HCT116 (cell line): Measurements from ENCODE around the gene CHCHD4.

Experiments used
- CEBPB ChIP-seq: IDR thresholded peaks from 2 replicates; pipeline ENCODE4 v1.6.1; 2012; ENCODE audit warnings: low read depth
- EZH2 ChIP-seq: fragments of 200-600 bp; sonication (generic); IDR thresholded peaks from 2 replicates; pipeline ENCODE4 v1.6.1; 2017; ENCODE audit warnings: antibody characterized with exemption, mixed run types
- EZH2phosphoT487 ChIP-seq: fragments of 200-600 bp; IDR thresholded peaks from 2 replicates; pipeline ENCODE4 v1.6.1; 2018; ENCODE audit warnings: antibody characterized with exemption, borderline replicate concordance
- POLR2A ChIP-seq: IDR thresholded peaks from 2 replicates; pipeline ENCODE4 v1.7.0; 2011; ENCODE audit warnings: borderline replicate concordance; ENCODE audit not compliant: insufficient read depth, insufficient read length; ENCODE audit errors: extremely low read depth
- POLR2AphosphoS5 ChIP-seq: IDR thresholded peaks from 2 replicates; pipeline ENCODE4 v1.6.1; 2011; ENCODE audit warnings: mild to moderate bottlenecking, low read depth, low read length, moderate library complexity
- YY1 ChIP-seq: IDR thresholded peaks from 2 replicates; pipeline ENCODE4 v1.6.1; 2011; ENCODE audit warnings: low read length, low read depth, moderate library complexity, mild to moderate bottlenecking; ENCODE audit not compliant: insufficient replicate concordance; ENCODE audit errors: extremely low read depth
- TF ChIP-seq, protein P1 (sequence below), 3 experiments: fragments of 200-600 bp in 1 of 3; sonication (generic) in 1 of 3; IDR thresholded peaks in 2 of 3; conservative IDR thresholded peaks in 1 of 3; 2 replicates each; pipeline ENCODE4 v1.5.1; 2012 to 2017; ENCODE audit warnings: low read depth in 2 of 3, low read length in 2 of 3, antibody characterized with exemption in 1 of 3, borderline replicate concordance in 1 of 3, control low read depth in 1 of 3, mild to moderate bottlenecking in 1 of 3, mixed read lengths in 1 of 3, mixed run types in 1 of 3, moderate library complexity in 1 of 3; ENCODE audit not compliant: insufficient read depth in 1 of 3
- TF ChIP-seq, protein P2 (sequence below): IDR thresholded peaks from 2 replicates; pipeline ENCODE4 v1.6.1; 2012; ENCODE audit warnings: low read depth

DNA sequence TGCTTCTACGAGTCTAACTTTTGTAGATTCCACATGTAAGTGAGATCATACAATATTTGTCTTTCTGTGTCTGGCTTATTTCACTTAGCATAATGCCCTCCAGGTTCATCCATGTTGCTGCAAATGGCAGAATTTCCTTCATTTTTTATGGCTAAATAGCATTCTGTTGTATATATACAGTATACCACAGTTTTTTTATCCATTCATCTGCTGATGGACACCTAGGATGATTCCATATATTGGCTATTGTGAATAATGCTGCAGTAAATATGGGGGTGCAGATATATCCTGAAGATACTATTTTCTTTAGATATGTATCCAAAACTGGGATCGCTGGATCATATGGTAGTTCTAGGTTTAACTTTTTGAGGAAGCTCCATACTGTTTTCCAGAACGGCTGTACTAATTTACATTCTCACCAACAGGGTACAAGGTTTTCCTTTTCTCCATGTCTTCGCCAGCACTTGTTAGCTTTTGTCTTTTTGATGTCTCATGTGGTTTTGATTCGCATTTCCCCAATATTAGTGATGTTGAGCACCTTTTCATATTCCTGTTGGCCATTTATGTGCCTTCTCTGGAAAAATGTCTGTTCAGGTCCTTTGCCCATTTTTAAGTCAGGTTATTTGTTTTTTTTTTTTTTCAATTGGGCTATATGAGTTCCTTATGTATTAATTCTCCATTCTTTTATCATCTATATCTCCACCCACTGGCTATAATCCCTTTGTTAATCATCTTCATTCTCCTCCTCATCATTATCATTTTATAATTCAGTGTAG, 26.9 kb downstream of the CHCHD4 start:
- TF ChIP-seq POLR2AphosphoS5 (no peak), EZH2phosphoT487 (no peak), EZH2 (no peak), POLR2A (no peak), CEBPB (no peak), YY1 (no peak)
- TF ChIP-seq, protein P1, sequence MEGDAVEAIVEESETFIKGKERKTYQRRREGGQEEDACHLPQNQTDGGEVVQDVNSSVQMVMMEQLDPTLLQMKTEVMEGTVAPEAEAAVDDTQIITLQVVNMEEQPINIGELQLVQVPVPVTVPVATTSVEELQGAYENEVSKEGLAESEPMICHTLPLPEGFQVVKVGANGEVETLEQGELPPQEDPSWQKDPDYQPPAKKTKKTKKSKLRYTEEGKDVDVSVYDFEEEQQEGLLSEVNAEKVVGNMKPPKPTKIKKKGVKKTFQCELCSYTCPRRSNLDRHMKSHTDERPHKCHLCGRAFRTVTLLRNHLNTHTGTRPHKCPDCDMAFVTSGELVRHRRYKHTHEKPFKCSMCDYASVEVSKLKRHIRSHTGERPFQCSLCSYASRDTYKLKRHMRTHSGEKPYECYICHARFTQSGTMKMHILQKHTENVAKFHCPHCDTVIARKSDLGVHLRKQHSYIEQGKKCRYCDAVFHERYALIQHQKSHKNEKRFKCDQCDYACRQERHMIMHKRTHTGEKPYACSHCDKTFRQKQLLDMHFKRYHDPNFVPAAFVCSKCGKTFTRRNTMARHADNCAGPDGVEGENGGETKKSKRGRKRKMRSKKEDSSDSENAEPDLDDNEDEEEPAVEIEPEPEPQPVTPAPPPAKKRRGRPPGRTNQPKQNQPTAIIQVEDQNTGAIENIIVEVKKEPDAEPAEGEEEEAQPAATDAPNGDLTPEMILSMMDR (IDR thresholded peaks at IDR 0.05 in 2 of 3, conservative IDR thresholded peaks at IDR 0.05 in 1 of 3; ENCODE audit: borderline replicate concordance in 1 of 3, insufficient read depth in 1 of 3, low read depth in 2 of 3, low read length in 2 of 3), result no peak
- TF ChIP-seq, protein P2, sequence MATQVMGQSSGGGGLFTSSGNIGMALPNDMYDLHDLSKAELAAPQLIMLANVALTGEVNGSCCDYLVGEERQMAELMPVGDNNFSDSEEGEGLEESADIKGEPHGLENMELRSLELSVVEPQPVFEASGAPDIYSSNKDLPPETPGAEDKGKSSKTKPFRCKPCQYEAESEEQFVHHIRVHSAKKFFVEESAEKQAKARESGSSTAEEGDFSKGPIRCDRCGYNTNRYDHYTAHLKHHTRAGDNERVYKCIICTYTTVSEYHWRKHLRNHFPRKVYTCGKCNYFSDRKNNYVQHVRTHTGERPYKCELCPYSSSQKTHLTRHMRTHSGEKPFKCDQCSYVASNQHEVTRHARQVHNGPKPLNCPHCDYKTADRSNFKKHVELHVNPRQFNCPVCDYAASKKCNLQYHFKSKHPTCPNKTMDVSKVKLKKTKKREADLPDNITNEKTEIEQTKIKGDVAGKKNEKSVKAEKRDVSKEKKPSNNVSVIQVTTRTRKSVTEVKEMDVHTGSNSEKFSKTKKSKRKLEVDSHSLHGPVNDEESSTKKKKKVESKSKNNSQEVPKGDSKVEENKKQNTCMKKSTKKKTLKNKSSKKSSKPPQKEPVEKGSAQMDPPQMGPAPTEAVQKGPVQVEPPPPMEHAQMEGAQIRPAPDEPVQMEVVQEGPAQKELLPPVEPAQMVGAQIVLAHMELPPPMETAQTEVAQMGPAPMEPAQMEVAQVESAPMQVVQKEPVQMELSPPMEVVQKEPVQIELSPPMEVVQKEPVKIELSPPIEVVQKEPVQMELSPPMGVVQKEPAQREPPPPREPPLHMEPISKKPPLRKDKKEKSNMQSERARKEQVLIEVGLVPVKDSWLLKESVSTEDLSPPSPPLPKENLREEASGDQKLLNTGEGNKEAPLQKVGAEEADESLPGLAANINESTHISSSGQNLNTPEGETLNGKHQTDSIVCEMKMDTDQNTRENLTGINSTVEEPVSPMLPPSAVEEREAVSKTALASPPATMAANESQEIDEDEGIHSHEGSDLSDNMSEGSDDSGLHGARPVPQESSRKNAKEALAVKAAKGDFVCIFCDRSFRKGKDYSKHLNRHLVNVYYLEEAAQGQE, result no peak
